Transverse colon (tissue), 4 donors: ENCODE results near the gene SNTG2. TPM values are rescaled to one million over a fixed set of nuclear protein-coding genes. Genes with fewer than 3 reads are reported as not detected.

Experiments used
- DNase-seq: peaks from one replicate; pipeline ENCODE4 v3.0.0-alpha.2; 2019
- H3K27ac ChIP-seq, 4 donors: fragments of 200-600 bp; sonication (generic); 2 replicates each; pipeline ENCODE4 v1.5.1; 2016 to 2018; ENCODE audit warnings: inconsistent platforms in 4 of 4
- H3K27me3 ChIP-seq: fragments of 200-600 bp; sonication (generic); 2 replicates; pipeline ENCODE4 v1.5.1; 2017; ENCODE audit warnings: inconsistent platforms
- H3K36me3 ChIP-seq, 4 donors: fragments of 200-600 bp; sonication (generic); 2 replicates each; pipeline ENCODE4 v1.5.1; 2017 to 2019; ENCODE audit warnings: inconsistent platforms in 4 of 4
- H3K4me1 ChIP-seq, 4 donors: fragments of 200-600 bp; sonication (generic); 2 replicates each; pipeline ENCODE4 v1.5.1; 2017 to 2020; ENCODE audit warnings: inconsistent platforms in 4 of 4
- H3K4me3 ChIP-seq, 4 donors: fragments of 200-600 bp; sonication (generic); 1 replicate in 1 of 4; 2 replicates in 3 of 4; pipeline versions ENCODE4 v1.5.1 to v1.6.1; 2017 to 2019; ENCODE audit warnings: inconsistent platforms in 4 of 4
- H3K9me3 ChIP-seq, 2 donors: fragments of 200-600 bp; sonication (generic); 2 replicates each; pipeline ENCODE4 v1.5.1; 2017 to 2019; ENCODE audit warnings: inconsistent platforms in 2 of 2
- CTCF ChIP-seq, 5 experiments: fragments of 200-600 bp in 3 of 5; fragments of 450-650 bp in 2 of 5; sonication (generic) in 3 of 5; IDR thresholded peaks; 1 replicate in 2 of 5; 2 replicates in 3 of 5; pipeline ENCODE4 v1.5.1; 2016 to 2017; ENCODE audit warnings: antibody characterized with exemption in 5 of 5, inconsistent platforms in 3 of 5, mild to moderate bottlenecking in 2 of 5, moderate library complexity in 1 of 5
- EP300 ChIP-seq: sonication (generic); formaldehyde crosslinking; IDR thresholded peaks from one replicate; pipeline ENCODE4 v1.6.1; 2017; ENCODE audit warnings: antibody characterized with exemption, low read depth
- POLR2A ChIP-seq: fragments of 450-650 bp; IDR thresholded peaks from one replicate; pipeline ENCODE4 v1.6.1; 2016; ENCODE audit warnings: antibody characterized with exemption, mild to moderate bottlenecking, moderate library complexity
- POLR2AphosphoS5 ChIP-seq, 3 donors: sonication (generic); formaldehyde crosslinking; IDR thresholded peaks; one replicate each; pipeline ENCODE4 v1.6.1; 2016; ENCODE audit warnings: antibody characterized with exemption in 3 of 3
- WGBS, 2 donors: methylation state at CpG; one replicate each; pipeline ENCODE4 v1.1.5; 2018; ENCODE audit warnings: low coverage in 1 of 2; 5-methylcytosine and 5-hydroxymethylcytosine counted together
- in situ Hi-C, 4 donors: fragments of 200-750 bp; cut with MboI; loops; one replicate each; pipeline versions ENCODE4 v1.15.0 to v1.15.1; 2017; ENCODE audit warnings: low sequenced_read_pairs in 3 of 4, low pct_ligation_motif_present in 1 of 4, low pct_unique_long_range_greater_than_20kb in 1 of 4
- intact Hi-C: fragments of 100-400 bp; cut with DNase I; formaldehyde crosslinking; loops from one replicate; pipeline ENCODE4 v1.15.1; 2023; ENCODE audit warnings: low total_unique reads
- total RNA-seq, 4 donors: library from RNA; depleted of rRNA; stranded (reverse); fragments of >200 nt; gene quantifications; one replicate each; pipeline ENCODE4 v1.1.0, GENCODE V29; 2016

The SNTG2 gene
- total RNA-seq, 4 donors from 2014 or later, result 0.55 to 4.9 (median 1.5) TPM

DNA sequence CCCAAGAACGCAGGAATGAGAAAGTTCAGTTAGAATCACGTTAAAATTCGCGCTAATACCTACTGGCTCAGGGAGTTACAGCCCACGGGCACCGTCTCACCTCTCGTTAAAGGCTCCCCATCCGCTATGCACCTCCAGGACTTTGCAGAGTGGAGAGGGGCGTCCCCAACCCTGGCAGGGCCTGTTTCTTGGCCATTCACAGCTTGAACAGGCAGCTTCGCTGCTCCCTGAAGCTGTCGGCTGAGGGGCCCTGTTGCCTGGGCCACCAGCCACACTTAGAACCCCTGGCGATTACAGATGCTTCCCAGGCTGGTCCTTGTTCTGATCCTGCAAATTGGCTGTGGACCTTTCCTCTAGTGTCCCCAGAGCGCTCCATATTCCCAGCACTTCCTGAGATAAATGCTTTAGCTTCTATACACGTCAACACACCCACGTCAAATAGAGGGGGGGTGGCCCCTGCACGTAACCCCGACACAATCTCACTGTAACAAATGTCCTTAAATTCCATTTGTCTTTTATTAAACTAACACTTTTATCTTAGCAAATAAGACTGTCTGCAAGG lies 16.8 kb upstream of the SNTG2 start:
- peaks cover 0 to 19% (median 3%) of the 10 kb centered on the region in 4 donors for H3K4me1 ChIP-seq
- no peak overlapping the region for H3K27ac ChIP-seq
- H3K27me3 ChIP-seq, result no peaks in the 10 kb centered on the region
- H3K36me3 ChIP-seq, result no peaks in the 10 kb centered on the region
- 57 to 83% methylated on average over 4 to 17 of the region's 17 CpGs for WGBS, 2 donors
- intact Hi-C loops (no loop called here), in situ Hi-C loops (no loop called here)
- DNase-seq, result no peak
- TF ChIP-seq CTCF (IDR thresholded peaks at IDR 0.05), result no peak
- TF ChIP-seq POLR2AphosphoS5 (IDR thresholded peaks at IDR 0.05), result no peak
- no peak for TF ChIP-seq POLR2A
- no peak for TF ChIP-seq EP300
- no peak overlapping the region for H3K4me3 ChIP-seq
- no peaks in the 10 kb centered on the region for H3K9me3 ChIP-seq

DNA sequence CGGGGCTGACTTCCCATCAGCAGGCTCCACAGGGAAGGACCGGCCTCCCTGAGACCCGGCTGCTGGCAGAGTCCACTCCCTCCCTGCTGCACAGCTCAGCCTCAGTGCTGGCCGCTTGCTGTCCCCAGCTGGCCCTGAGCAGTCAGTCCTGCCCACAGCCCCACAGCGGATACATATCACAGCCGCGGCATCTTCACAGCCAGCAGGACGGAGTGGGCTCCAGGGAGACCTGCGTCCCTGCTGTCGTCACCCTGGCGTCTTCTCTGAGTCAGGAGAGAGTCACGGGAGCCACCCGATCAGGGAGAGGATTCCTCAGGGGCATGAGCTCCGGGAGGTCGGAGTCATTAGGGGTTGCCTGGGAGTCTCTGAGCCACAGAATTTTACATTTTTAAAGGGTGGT lies 13.1 kb upstream of the SNTG2 start:
- WGBS, 2 donors, result 90% methylated on average over 15 of the region's 15 CpGs; no CpG with 5 or more reads in 1 of the 2 donors
- in situ Hi-C loops (no loop called here), intact Hi-C loops (no loop called here)
- Histone ChIP-seq H3K27ac (no peak overlapping the region), H3K4me3 (no peak overlapping the region), H3K9me3 (no peaks in the 10 kb centered on the region), H3K27me3 (no peaks in the 10 kb centered on the region), H3K4me1 (no peaks in the 10 kb centered on the region), H3K36me3 (no peaks in the 10 kb centered on the region)
- no peak for DNase-seq
- TF ChIP-seq POLR2A (no peak), EP300 (no peak), CTCF (IDR thresholded peaks at IDR 0.05) (no peak), POLR2AphosphoS5 (IDR thresholded peaks at IDR 0.05) (no peak)

- H3K4me3 ChIP-seq, result no peak overlapping the region
- in situ Hi-C loops, result no loop called here
- no peaks in the 10 kb centered on the region for H3K27me3 ChIP-seq
- no peaks in the 10 kb centered on the region for H3K4me1 ChIP-seq
- H3K9me3 ChIP-seq, result no peaks in the 10 kb centered on the region
- intact Hi-C loops, result no loop called here
- 70 to 86% methylated on average over 2 to 21 of the region's 21 CpGs for WGBS, 2 donors
- H3K36me3 ChIP-seq, result no peaks in the 10 kb centered on the region
- DNase-seq, result no peak
- no peak overlapping the region for H3K27ac ChIP-seq
- TF ChIP-seq POLR2AphosphoS5 (IDR thresholded peaks at IDR 0.05) (no peak), EP300 (no peak), CTCF (IDR thresholded peaks at IDR 0.05) (no peak), POLR2A (no peak)
Observed at GRCh38 chr2:938181-939005, 12.3 kb upstream of the SNTG2 start.

DNA sequence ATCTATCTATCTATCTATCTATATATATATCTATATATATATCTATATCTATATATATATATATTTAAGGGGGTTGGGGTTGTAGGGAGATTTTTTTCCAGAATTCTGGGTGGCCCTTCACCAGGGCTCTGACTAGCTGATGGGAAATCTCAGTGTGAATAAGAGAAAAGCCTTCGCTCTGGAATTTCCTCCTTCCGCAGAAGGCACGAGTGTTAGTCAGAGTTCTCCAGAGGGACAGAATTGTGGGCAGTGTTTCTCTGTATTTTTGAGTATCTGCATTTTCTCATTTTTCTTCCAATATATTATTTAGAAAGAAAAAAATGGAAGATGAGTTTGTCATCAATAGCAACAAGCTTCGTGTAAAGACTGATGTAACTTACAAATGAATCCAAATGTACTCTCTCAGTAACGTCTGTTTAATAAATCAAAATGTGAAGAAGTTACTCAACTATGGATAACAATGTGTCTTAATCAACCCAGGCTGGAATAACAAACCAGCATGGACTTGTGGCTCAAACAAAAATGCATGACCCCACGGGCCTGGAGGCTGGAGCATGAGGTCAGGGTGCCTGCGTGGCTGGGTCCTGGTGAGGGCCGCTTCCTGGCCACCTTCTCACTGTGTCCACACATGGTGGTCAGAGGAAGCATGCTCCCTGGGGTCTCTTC lies 10.6 kb upstream of the SNTG2 start:
- H3K4me3 ChIP-seq, result no peak overlapping the region
- peaks cover 0 to 10% of the 10 kb centered on the region in 2 donors for H3K9me3 ChIP-seq
- intact Hi-C loops (no loop called here), in situ Hi-C loops (no loop called here)
- H3K27me3 ChIP-seq, result peaks cover 5% of the 10 kb centered on the region
- TF ChIP-seq CTCF (IDR thresholded peaks at IDR 0.05) (no peak), EP300 (no peak), POLR2AphosphoS5 (IDR thresholded peaks at IDR 0.05) (no peak), POLR2A (no peak)
- H3K4me1 ChIP-seq, result no peaks in the 10 kb centered on the region
- no peak overlapping the region for H3K27ac ChIP-seq
- H3K36me3 ChIP-seq, result no peaks in the 10 kb centered on the region
- 72 to 77% methylated on average over 7 to 8 of the region's 8 CpGs for WGBS, 2 donors
- no peak for DNase-seq
